HepG2 (cell line): Measurements from ENCODE around the gene CD300LD. TPM values are rescaled to one million over a fixed set of nuclear protein-coding genes. Genes with fewer than 3 reads are reported as not detected.

Source experiments
- ATAC-seq: fragments of 200-7000 bp; cut with Tn5 transposase; 3 replicates; pipeline ENCODE4 v1.9.1; 2020; ENCODE audit warnings: mild to moderate bottlenecking, moderate library complexity
- BruUV-seq: library from RNA; stranded (reverse); fragments of 400-500 nt; replicated peaks from 2 replicates; lab custom pipeline; 2021; lab: Mats Ljungman, UMichigan
- CTCF ChIA-PET: fragments of 300-600 bp; formaldehyde crosslinking; extraction: SDS; loops from one replicate; lab custom pipeline; 2021; ENCODE audit warnings: low total read pairs, inconsistent platforms, low intra/inter-chr PET ratio; lab: Yijun Ruan, JAX
- POLR2A ChIA-PET: fragments of 350-600 bp; sonication (Branson Sonifier 250); formaldehyde crosslinking; loops from one replicate; lab custom pipeline; 2020; ENCODE audit warnings: antibody characterized with exemption, inconsistent platforms; lab: Yijun Ruan, JAX
- DNase-seq: peaks from one replicate; pipeline ENCODE4 v3.0.0-alpha.2; 2015; ENCODE audit warnings: low spot score
- FAIRE-seq: peaks from 3 replicates; lab custom pipeline; 2011; peaks lifted over from hg19 to GRCh38; lab: Jason Lieb, UNC
- H2AFZ ChIP-seq: one replicate; pipeline ENCODE4 v1.6.1; 2011; ENCODE audit warnings: low read length, inconsistent platforms
- H3K27ac ChIP-seq: fragments of 300-600 bp; 3 replicates; pipeline ENCODE4 v1.8.0; 2011; ENCODE audit warnings: mixed run types, mild to moderate bottlenecking, mixed read lengths, low read length, inconsistent platforms; ENCODE audit not compliant: insufficient read depth; ENCODE audit errors: extremely low read length
- H3K27me3 ChIP-seq, 2 experiments: fragments of 200-600 bp in 1 of 2; 2 replicates in 1 of 2; 3 replicates in 1 of 2; pipeline versions ENCODE4 v1.6.0 to v1.8.0; 2011; ENCODE audit warnings: low read length in 2 of 2, mild to moderate bottlenecking in 2 of 2, moderate library complexity in 2 of 2, inconsistent platforms in 1 of 2; ENCODE audit not compliant: insufficient read depth in 2 of 2, control insufficient read depth in 1 of 2
- H3K36me3 ChIP-seq, 2 experiments: fragments of 200-600 bp in 1 of 2; replicated peaks in 1 of 2; 2 replicates in 1 of 2; 3 replicates in 1 of 2; pipeline versions ENCODE4 v1.5.1 to v1.8.0; 2011; ENCODE audit warnings: low read length in 2 of 2, inconsistent platforms in 1 of 2; ENCODE audit not compliant: insufficient read depth in 2 of 2, control insufficient read depth in 1 of 2
- H3K4me1 ChIP-seq: 2 replicates; pipeline ENCODE4 v1.5.1; 2012; ENCODE audit warnings: low read length, inconsistent platforms; ENCODE audit not compliant: insufficient read depth
- H3K4me2 ChIP-seq: 2 replicates; pipeline ENCODE4 v1.6.0; 2011; ENCODE audit warnings: low read depth, low read length, inconsistent platforms
- H3K4me3 ChIP-seq, 3 experiments: fragments of 200-600 bp in 1 of 3; sonication (generic), shearing (Covaris generic) in 1 of 3; replicated peaks in 1 of 3; 2 replicates each; pipeline ENCODE4 v1.5.1; 2011 to 2016; ENCODE audit warnings: low read length in 3 of 3, inconsistent platforms in 2 of 3, low read depth in 2 of 3, mild to moderate bottlenecking in 2 of 3, control low read depth in 1 of 3, mixed read lengths in 1 of 3; ENCODE audit not compliant: insufficient read depth in 1 of 3
- H3K79me2 ChIP-seq: one replicate; pipeline ENCODE4 v1.6.1; 2011; ENCODE audit warnings: low read length, inconsistent platforms; ENCODE audit not compliant: insufficient read depth
- H3K9ac ChIP-seq: 2 replicates; pipeline ENCODE4 v1.6.0; 2011; ENCODE audit warnings: mild to moderate bottlenecking, low read depth, low read length, inconsistent platforms; ENCODE audit not compliant: insufficient read depth
- H3K9me3 ChIP-seq: 2 replicates; pipeline ENCODE4 v1.5.1; 2012; ENCODE audit warnings: mild to moderate bottlenecking, low read length
- H4K20me1 ChIP-seq: 2 replicates; pipeline ENCODE4 v1.6.0; 2011; ENCODE audit warnings: inconsistent platforms, mild to moderate bottlenecking, low read length, moderate library complexity; ENCODE audit not compliant: insufficient read depth
- HNRNPUL1 ChIP-seq: fragments of 200-400 bp; formaldehyde crosslinking; IDR thresholded peaks from 2 replicates; pipeline ENCODE4 v1.6.1; 2017; ENCODE audit warnings: low read depth, mild to moderate bottlenecking, low read length, moderate library complexity
- NFKBIZ ChIP-seq: IDR thresholded peaks from 2 replicates; pipeline ENCODE4 v1.6.1; 2018; ENCODE audit warnings: missing genetic modification reagents, missing compliant biosample characterization
- NR3C1 ChIP-seq: sonication (generic); formaldehyde crosslinking; IDR thresholded peaks from 2 replicates; pipeline ENCODE4 v1.4.0; 2020; ENCODE audit warnings: missing genetic modification reagents
- PHF5A ChIP-seq: IDR thresholded peaks from one replicate; pipeline ENCODE4 v1.6.1; 2018; ENCODE audit warnings: low read depth, missing genetic modification reagents; ENCODE audit not compliant: unreplicated experiment
- SOX5 ChIP-seq: IDR thresholded peaks from 2 replicates; pipeline ENCODE4 v1.6.1; 2016; ENCODE audit warnings: borderline replicate concordance
- ZBTB20 ChIP-seq: sonication (generic); formaldehyde crosslinking; IDR thresholded peaks from 2 replicates; pipeline ENCODE4 v1.8.1; 2023; ENCODE audit warnings: missing genetic modification reagents, low read depth, mild to moderate bottlenecking, borderline replicate concordance
- ZFP1 ChIP-seq: IDR thresholded peaks from 2 replicates; pipeline ENCODE4 v1.6.1; 2016
- ZNF44 ChIP-seq: sonication (generic); formaldehyde crosslinking; IDR thresholded peaks from 2 replicates; pipeline ENCODE4 v1.5.1; 2020; ENCODE audit warnings: mild to moderate bottlenecking, missing genetic modification reagents
- ZNF800 ChIP-seq: sonication (generic); formaldehyde crosslinking; IDR thresholded peaks from 2 replicates; pipeline ENCODE4 v1.4.0; 2020; ENCODE audit warnings: missing genetic modification reagents
- WGBS: methylation state at CpG from one replicate; pipeline ENCODE4 v1.1.6; 2017; ENCODE audit warnings: low lambda C conversion rate; 5-methylcytosine and 5-hydroxymethylcytosine counted together
- in situ Hi-C: cut with HindIII; loops from 2 replicates; pipeline ENCODE4 v1.10.0; 2017; ENCODE audit warnings: low pct_unique_long_range_greater_than_20kb; ENCODE audit not compliant: extremely low pct_ligation_motif_present
- intact Hi-C: fragments of 100-400 bp; cut with micrococcal nuclease; formaldehyde crosslinking; loops from one replicate; pipeline ENCODE4 v1.10.0; 2022; ENCODE audit not compliant: unreplicated experiment
- polyA plus RNA-seq, 8 experiments: library from polyadenylated mRNA; depleted of rRNA in 3 of 8; stranded (reverse) in 7 of 8; unstranded in 1 of 8; fragments of >200 nt; fragmentation: Illumina TruSeq in 4 of 8; extraction: Trizol in 4 of 8; gene quantifications; 2 replicates each; pipeline versions ENCODE4 v1.2.1 to v1.2.3, GENCODE V29; 2011 to 2016; ENCODE audit warnings: low read depth in 4 of 8, missing spikeins in 1 of 8, mixed read lengths in 1 of 8; ENCODE audit not compliant: insufficient read depth in 1 of 8
- total RNA-seq, 5 experiments: library from RNA; depleted of rRNA; stranded (reverse); fragments of >200 nt; fragmentation: Illumina TruSeq; extraction: Trizol; gene quantifications; 2 replicates each; pipeline ENCODE4 v1.2.3, GENCODE V29; 2016; ENCODE audit warnings: low read depth in 1 of 5
- TF ChIP-seq, protein P1 (sequence below): sonication (generic); formaldehyde crosslinking; IDR thresholded peaks from 2 replicates; pipeline ENCODE4 v1.4.0; 2020; ENCODE audit warnings: mild to moderate bottlenecking, missing genetic modification reagents

CD300LD gene
- total and polyA plus RNA-seq, 2 of the 13 experiments (the other 11 are each of a cell fraction or from before 2014, with no cell fraction given), result not detected

GRCh38 chr17:74601944-74602572 is 10.0 kb upstream of the CD300LD start (continued):
- TF ChIP-seq ZNF800 (CRISPR knock-in tag) (no peak), ZNF44 (CRISPR knock-in tag) (no peak)

GRCh38 chr17:74599448-74599939 is 7.4 kb upstream of the CD300LD start:
- peaks cover 3% of the 10 kb centered on the region; the same call in 1 of the 2 replicates for H4K20me1 ChIP-seq
- peaks cover 4 to 37% of the 10 kb centered on the region in 2 experiments for H3K27me3 ChIP-seq
- H3K36me3 ChIP-seq, result no peaks in the 10 kb centered on the region
- ChIA-PET CTCF (no interaction called here), POLR2A (no interaction called here)
- no peak overlapping the region for H3K9ac ChIP-seq
- ATAC-seq, result no peak
- no peak for DNase-seq
- H3K4me3 ChIP-seq, result no peak overlapping the region
- in situ Hi-C loops, result no loop called here
- no peak for FAIRE-seq
- no peaks in the 10 kb centered on the region for H3K79me2 ChIP-seq
- H2AFZ ChIP-seq, result no peak overlapping the region
- H3K4me1 ChIP-seq, result no peaks in the 10 kb centered on the region
- no TSS peak for BruUV-seq
- no peak overlapping the region for H3K27ac ChIP-seq
- intact Hi-C loops, result no loop called here
- no peak for TF ChIP-seq HNRNPUL1
- no peaks in the 10 kb centered on the region for H3K9me3 ChIP-seq
- no peak overlapping the region for H3K4me2 ChIP-seq
- 3% methylated on average over 10 of the region's 10 CpGs for WGBS

DNA sequence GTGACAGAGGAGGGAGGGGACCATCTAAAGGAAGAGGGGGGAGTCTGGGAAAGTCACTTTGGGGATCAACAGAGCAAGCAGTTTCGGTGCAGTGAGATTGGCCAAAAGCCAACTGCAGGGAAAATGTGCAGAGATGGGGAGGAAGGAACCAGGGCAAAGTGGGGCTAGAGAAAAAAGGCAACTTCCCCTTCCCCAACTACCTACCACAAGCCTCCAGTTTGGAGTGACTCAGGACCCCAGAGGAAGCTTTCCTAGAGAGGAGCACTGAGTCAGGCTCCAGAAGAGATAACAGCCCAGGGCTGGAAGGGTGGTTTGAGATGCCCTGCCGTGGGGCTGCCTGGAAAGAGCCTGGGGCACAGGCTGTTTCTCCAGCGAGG is 6.9 kb upstream of the CD300LD start:
- no peak overlapping the region for H3K27ac ChIP-seq
- H3K4me2 ChIP-seq, result no peak overlapping the region
- in situ Hi-C loops, result no loop called here
- 1% methylated on average over 2 of the region's 3 CpGs for WGBS
- no peaks in the 10 kb centered on the region for H3K4me1 ChIP-seq
- intact Hi-C loops, result no loop called here
- H4K20me1 ChIP-seq, result peaks cover 3% of the 10 kb centered on the region; the same call in 1 of the 2 replicates
- FAIRE-seq (no peak), ATAC-seq (no peak), DNase-seq (no peak)
- H3K9ac ChIP-seq, result no peak overlapping the region
- no TSS peak for BruUV-seq
- H3K4me3 ChIP-seq, result no peak overlapping the region
- POLR2A ChIA-PET, result no interaction called here
- CTCF ChIA-PET, result no interaction called here
- H3K79me2 ChIP-seq, result no peaks in the 10 kb centered on the region
- peaks cover 4 to 32% of the 10 kb centered on the region in 2 experiments for H3K27me3 ChIP-seq
- H3K9me3 ChIP-seq, result no peaks in the 10 kb centered on the region
- TF ChIP-seq NFKBIZ (no peak), ZFP1 (CRISPR knock-in tag) (no peak), ZBTB20 (CRISPR knock-in tag) (no peak), NR3C1 (CRISPR knock-in tag) (no peak), SOX5 (CRISPR knock-in tag) (no peak), PHF5A (CRISPR knock-in tag) (no peak)
- TF ChIP-seq, protein P1, sequence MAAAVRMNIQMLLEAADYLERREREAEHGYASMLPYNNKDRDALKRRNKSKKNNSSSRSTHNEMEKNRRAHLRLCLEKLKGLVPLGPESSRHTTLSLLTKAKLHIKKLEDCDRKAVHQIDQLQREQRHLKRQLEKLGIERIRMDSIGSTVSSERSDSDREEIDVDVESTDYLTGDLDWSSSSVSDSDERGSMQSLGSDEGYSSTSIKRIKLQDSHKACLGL (CRISPR knock-in tag), result no peak
- H3K36me3 ChIP-seq, result no peaks in the 10 kb centered on the region
- no peak overlapping the region for H2AFZ ChIP-seq
